PC-3 (cell line): ENCODE results near the gene TTC28. TPM values are rescaled to one million over a fixed set of nuclear protein-coding genes. Genes with fewer than 3 reads are reported as not detected.
A peak's percentile ranks its signal among the peaks of the same experiment; 100 is the strongest.

Source experiments
- ATAC-seq: fragments of 200-7000 bp; cut with Tn5 transposase; 2 replicates; pipeline ENCODE4 v1.9.1; 2020; ENCODE audit warnings: mild to moderate bottlenecking, moderate library complexity
- BruUV-seq: library from RNA; stranded (reverse); fragments of 400-500 nt; replicated peaks from 2 replicates; lab custom pipeline; 2021; lab: Mats Ljungman, UMichigan
- CTCF ChIA-PET: fragments of 300-600 bp; sonication (Branson Sonifier 250); formaldehyde crosslinking; loops from one replicate; lab custom pipeline; 2022; ENCODE audit warnings: antibody characterized with exemption; lab: Charles Lee
- POLR2A ChIA-PET: fragments of 300-600 bp; sonication (Branson Sonifier 250); formaldehyde crosslinking; loops from one replicate; lab custom pipeline; 2022; ENCODE audit warnings: antibody characterized with exemption; ENCODE audit not compliant: unreplicated experiment; lab: Charles Lee
- DNase-seq: peaks from one replicate; pipeline ENCODE4 v3.0.0-alpha.2; 2015
- H2AFZ ChIP-seq: fragments of 300-600 bp; sonication (generic); 2 replicates; pipeline ENCODE4 v1.6.0; 2016; ENCODE audit warnings: antibody characterized with exemption, low read length
- H3F3A ChIP-seq: fragments of 300-600 bp; sonication (generic); one replicate; pipeline ENCODE4 v1.6.0; 2017; ENCODE audit warnings: antibody characterized with exemption, low read length, control low read depth, mild to moderate bottlenecking; ENCODE audit not compliant: unreplicated experiment
- H3K27ac ChIP-seq: fragments of 300-600 bp; sonication (generic); 2 replicates; pipeline ENCODE4 v1.5.1; 2016; ENCODE audit warnings: mild to moderate bottlenecking, low read length
- H3K27me3 ChIP-seq: fragments of 300-600 bp; sonication (generic); 2 replicates; pipeline ENCODE4 v1.6.1; 2016; ENCODE audit warnings: low read length, mixed read lengths
- H3K36me3 ChIP-seq: fragments of 300-600 bp; sonication (generic); 2 replicates; pipeline ENCODE4 v1.6.1; 2016; ENCODE audit warnings: low read depth, mixed run types, low read length, mixed read lengths
- H3K4me1 ChIP-seq: fragments of 300-600 bp; sonication (generic); 2 replicates; pipeline ENCODE4 v1.5.1; 2016; ENCODE audit warnings: low read length; ENCODE audit not compliant: insufficient read depth
- H3K4me2 ChIP-seq: fragments of 300-600 bp; sonication (generic); 2 replicates; pipeline ENCODE4 v1.6.0; 2016; ENCODE audit warnings: low read length
- H3K4me3 ChIP-seq: fragments of 300-600 bp; sonication (generic); 2 replicates; pipeline ENCODE4 v1.5.1; 2016; ENCODE audit warnings: mild to moderate bottlenecking, low read length, mixed read lengths
- H3K79me2 ChIP-seq: fragments of 300-600 bp; sonication (generic); 2 replicates; pipeline ENCODE4 v1.6.1; 2017; ENCODE audit warnings: low read length, mixed read lengths
- H3K9ac ChIP-seq: fragments of 300-600 bp; sonication (generic); 2 replicates; pipeline ENCODE4 v1.6.0; 2016; ENCODE audit warnings: mild to moderate bottlenecking, low read length
- H3K9me2 ChIP-seq: fragments of 300-600 bp; sonication (generic); replicated peaks from 2 replicates; pipeline ENCODE4 v1.6.1; 2016; ENCODE audit warnings: mixed run types, low read length, mixed read lengths
- H3K9me3 ChIP-seq: fragments of 300-600 bp; sonication (generic); 2 replicates; pipeline ENCODE4 v1.6.1; 2016; ENCODE audit warnings: low read length, mixed read lengths
- H4K20me1 ChIP-seq: fragments of 300-600 bp; sonication (generic); 2 replicates; pipeline ENCODE4 v1.6.1; 2016; ENCODE audit warnings: low read length, mixed read lengths
- CTCF ChIP-seq: fragments of 300-600 bp; sonication (generic); conservative IDR thresholded peaks from 2 replicates; pipeline ENCODE4 v1.5.1; 2017; ENCODE audit warnings: antibody characterized with exemption, low read depth, mild to moderate bottlenecking, low read length
- EZH2 ChIP-seq: fragments of 300-600 bp; sonication (generic); IDR thresholded peaks from one replicate; pipeline ENCODE4 v1.6.1; 2017; ENCODE audit warnings: antibody characterized with exemption, mild to moderate bottlenecking, low read length; ENCODE audit not compliant: unreplicated experiment
- EZH2phosphoT487 ChIP-seq: fragments of 300-600 bp; sonication (generic); IDR thresholded peaks from 2 replicates; pipeline ENCODE4 v1.6.1; 2018; ENCODE audit warnings: mild to moderate bottlenecking, antibody characterized with exemption, low read length, borderline replicate concordance
- intact Hi-C: fragments of 100-400 bp; cut with micrococcal nuclease; formaldehyde crosslinking; loops from 2 replicates; pipeline ENCODE4 v1.9.0; 2023
- total RNA-seq: library from RNA; depleted of rRNA; stranded (reverse); fragments of >200 nt; gene quantifications from 2 replicates; pipeline ENCODE4 v1.2.3, GENCODE V29; 2014

Gene TTC28
- total RNA-seq, 1 experiment from 2014 or later: 6.3 TPM

DNA sequence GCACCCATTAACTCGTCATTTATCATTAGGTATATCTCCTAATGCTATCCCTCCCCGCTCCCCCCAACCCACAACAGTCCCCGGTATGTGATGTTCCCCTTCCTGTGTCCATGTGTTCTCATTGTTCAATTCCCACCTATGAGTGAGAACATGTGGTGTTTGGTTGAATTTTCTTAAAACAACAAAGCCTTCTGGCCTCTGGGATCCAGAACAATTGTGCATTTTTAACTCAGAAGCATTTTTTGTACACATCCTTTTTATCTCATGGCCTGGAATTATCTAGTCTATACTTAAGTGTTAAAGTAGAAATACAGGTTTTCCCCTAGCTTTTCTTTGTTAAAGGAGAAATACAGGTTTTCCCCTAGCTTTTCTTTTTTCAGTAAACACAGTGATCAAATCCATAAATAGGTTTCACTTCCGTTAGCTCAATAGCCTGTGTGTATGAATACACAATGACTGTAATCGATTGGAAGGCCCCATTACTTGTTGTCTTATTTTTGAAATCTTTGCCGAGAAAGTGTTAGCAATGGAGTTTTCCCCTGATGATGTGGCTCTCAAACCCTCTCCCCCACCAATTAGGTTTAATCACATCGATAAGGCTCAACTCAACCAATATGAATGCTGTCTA is 635.0 kb downstream of the TTC28 start:
- intact Hi-C loops: no loop called here
- H3K9me2 ChIP-seq: no peaks in the 10 kb centered on the region
- ATAC-seq: no peak
- no peak overlapping the region for H3K9ac ChIP-seq
- ChIA-PET CTCF (no interaction called here), POLR2A (no interaction called here)
- DNase-seq: no peak
- no peak overlapping the region for H3K4me2 ChIP-seq
- no peaks in the 10 kb centered on the region for H3K27me3 ChIP-seq
- no peaks in the 10 kb centered on the region for H3K36me3 ChIP-seq
- H3K79me2 ChIP-seq: no peaks in the 10 kb centered on the region
- no peak for TF ChIP-seq EZH2phosphoT487
- no peaks in the 10 kb centered on the region for H3F3A ChIP-seq
- H4K20me1 ChIP-seq: no peaks in the 10 kb centered on the region
- H3K4me1 ChIP-seq: no peaks in the 10 kb centered on the region
- no peak overlapping the region for H2AFZ ChIP-seq
- no TSS peak for BruUV-seq
- no peak overlapping the region for H3K27ac ChIP-seq
- no peak overlapping the region for H3K4me3 ChIP-seq
- H3K9me3 ChIP-seq: no peaks in the 10 kb centered on the region

GRCh38 chr22:28043266-28043665 is 636.4 kb downstream of the TTC28 start:
- no TSS peak for BruUV-seq
- CTCF ChIA-PET: no interaction called here
- DNase-seq (no peak), ATAC-seq (no peak)
- Histone ChIP-seq H4K20me1 (no peaks in the 10 kb centered on the region), H3K4me2 (no peak overlapping the region), H3K9me3 (no peaks in the 10 kb centered on the region), H3K36me3 (no peaks in the 10 kb centered on the region), H3K4me3 (no peak overlapping the region), H3K27ac (no peak overlapping the region), H3F3A (no peaks in the 10 kb centered on the region), H2AFZ (no peak overlapping the region), H3K9me2 (no peaks in the 10 kb centered on the region), H3K79me2 (no peaks in the 10 kb centered on the region), H3K27me3 (no peaks in the 10 kb centered on the region), H3K4me1 (no peaks in the 10 kb centered on the region), H3K9ac (no peak overlapping the region)
- POLR2A ChIA-PET: no interaction called here
- TF ChIP-seq EZH2: no peak
- TF ChIP-seq CTCF: no peak
- no peak for TF ChIP-seq EZH2phosphoT487
- intact Hi-C loops: no loop called here

GRCh38 chr22:28034760-28035401 is 644.8 kb downstream of the TTC28 start:
- H3K4me2 ChIP-seq: no peak overlapping the region
- BruUV-seq: no TSS peak
- ChIA-PET CTCF (no interaction called here), POLR2A (no interaction called here)
- intact Hi-C loops: no loop called here
- H3K9ac ChIP-seq: no peak overlapping the region
- H3K27ac ChIP-seq: no peak overlapping the region
- H3F3A ChIP-seq: no peaks in the 10 kb centered on the region
- H3K9me3 ChIP-seq: no peaks in the 10 kb centered on the region
- ATAC-seq (no peak), DNase-seq (peak; percentile 38)
- no peaks in the 10 kb centered on the region for H3K36me3 ChIP-seq
- H3K9me2 ChIP-seq: no peaks in the 10 kb centered on the region
- no peak overlapping the region for H3K4me3 ChIP-seq
- no peaks in the 10 kb centered on the region for H4K20me1 ChIP-seq
- H3K79me2 ChIP-seq: no peaks in the 10 kb centered on the region
- no peaks in the 10 kb centered on the region for H3K27me3 ChIP-seq
- H2AFZ ChIP-seq: no peak overlapping the region
- TF ChIP-seq EZH2phosphoT487: no peak
- no peak for TF ChIP-seq CTCF
- TF ChIP-seq EZH2: no peak
- peaks cover 3% of the 10 kb centered on the region for H3K4me1 ChIP-seq
